ENCODE results near the gene PIK3R6.

Gene PIK3R6

GRCh38 chr17:8794636-8795035 is 72.8 kb downstream of the PIK3R6 start:
- TF ChIP-seq REST (IDR thresholded peaks at IDR 0.05; ENCODE audit: low read depth) (no peak), RAD21 (IDR thresholded peaks at IDR 0.05; ENCODE audit: low read depth) (no peak), FOXM1 (IDR thresholded peaks at IDR 0.05; ENCODE audit: borderline replicate concordance, low read depth) (no peak), EGR1 (IDR thresholded peaks at IDR 0.05) (no peak), CREB1 (IDR thresholded peaks at IDR 0.05; ENCODE audit: low read depth) (no peak), CEBPB (IDR thresholded peaks at IDR 0.05) (no peak)

- TF ChIP-seq TAF1 (IDR thresholded peaks at IDR 0.05; ENCODE audit: low read depth) (no peak), NFIC (IDR thresholded peaks at IDR 0.05) (no peak), FOXM1 (IDR thresholded peaks at IDR 0.05; ENCODE audit: borderline replicate concordance, low read depth) (no peak), RAD21 (IDR thresholded peaks at IDR 0.05; ENCODE audit: low read depth) (no peak), TEAD4 (IDR thresholded peaks at IDR 0.05) (no peak), ZBTB7A (IDR thresholded peaks at IDR 0.05; ENCODE audit: low read depth) (no peak), EGR1 (IDR thresholded peaks at IDR 0.05) (no peak), USF1 (IDR thresholded peaks at IDR 0.05) (no peak), CEBPB (IDR thresholded peaks at IDR 0.05) (no peak)
These were observed 73.8 kb downstream of the PIK3R6 start for GRCh38 chr17:8793649-8794048.

GRCh38 chr17:8792646-8793045 is 74.8 kb downstream of the PIK3R6 start:
- no peak for TF ChIP-seq YY1 (IDR thresholded peaks at IDR 0.05; ENCODE audit: low read depth)
- no peak for TF ChIP-seq RAD21 (IDR thresholded peaks at IDR 0.05; ENCODE audit: low read depth)
- TF ChIP-seq TAF1 (IDR thresholded peaks at IDR 0.05; ENCODE audit: low read depth) = no peak
- TF ChIP-seq TCF12 (IDR thresholded peaks at IDR 0.05; ENCODE audit: low read depth) = no peak
- no peak for TF ChIP-seq CEBPB (IDR thresholded peaks at IDR 0.05)
- no peak for TF ChIP-seq EGR1 (IDR thresholded peaks at IDR 0.05)
- no peak for TF ChIP-seq NFIC (IDR thresholded peaks at IDR 0.05)
- no peak for TF ChIP-seq EP300 (IDR thresholded peaks at IDR 0.05; ENCODE audit: borderline replicate concordance)
- TF ChIP-seq ZBTB7A (IDR thresholded peaks at IDR 0.05; ENCODE audit: low read depth) = no peak
- no peak for TF ChIP-seq MAX (IDR thresholded peaks at IDR 0.05)

GRCh38 chr17:8791910-8792270 is 75.6 kb downstream of the PIK3R6 start:
- TF ChIP-seq MAX (IDR thresholded peaks at IDR 0.05) (no peak), RAD21 (IDR thresholded peaks at IDR 0.05; ENCODE audit: low read depth) (no peak), FOXM1 (IDR thresholded peaks at IDR 0.05; ENCODE audit: borderline replicate concordance, low read depth) (no peak), CEBPB (IDR thresholded peaks at IDR 0.05) (peak; percentile 42; the same call in 1 of the 2 replicates)

- TF ChIP-seq YY1 (IDR thresholded peaks at IDR 0.05; ENCODE audit: low read depth) (no peak), CREB1 (IDR thresholded peaks at IDR 0.05; ENCODE audit: low read depth) (no peak), MAX (IDR thresholded peaks at IDR 0.05) (no peak), EGR1 (IDR thresholded peaks at IDR 0.05) (no peak), FOXM1 (IDR thresholded peaks at IDR 0.05; ENCODE audit: borderline replicate concordance, low read depth) (no peak), TAF1 (IDR thresholded peaks at IDR 0.05; ENCODE audit: low read depth) (no peak), ZBTB7A (IDR thresholded peaks at IDR 0.05; ENCODE audit: low read depth) (no peak), TCF12 (IDR thresholded peaks at IDR 0.05; ENCODE audit: low read depth) (no peak), EP300 (IDR thresholded peaks at IDR 0.05; ENCODE audit: borderline replicate concordance) (no peak), TEAD4 (IDR thresholded peaks at IDR 0.05) (no peak), NFIC (IDR thresholded peaks at IDR 0.05) (no peak), RAD21 (IDR thresholded peaks at IDR 0.05; ENCODE audit: low read depth) (no peak), CEBPB (IDR thresholded peaks at IDR 0.05) (no peak), USF1 (IDR thresholded peaks at IDR 0.05) (no peak), REST (IDR thresholded peaks at IDR 0.05; ENCODE audit: low read depth) (no peak)
These were observed 76.1 kb downstream of the PIK3R6 start for GRCh38 chr17:8791248-8791909.

- TF ChIP-seq FOXM1 (IDR thresholded peaks at IDR 0.05; ENCODE audit: borderline replicate concordance, low read depth) = no peak
- TF ChIP-seq EP300 (IDR thresholded peaks at IDR 0.05; ENCODE audit: borderline replicate concordance) = no peak
- TF ChIP-seq TEAD4 (IDR thresholded peaks at IDR 0.05) = no peak
- TF ChIP-seq TAF1 (IDR thresholded peaks at IDR 0.05; ENCODE audit: low read depth) = no peak
- TF ChIP-seq USF1 (IDR thresholded peaks at IDR 0.05) = no peak
These were observed 77.7 kb downstream of the PIK3R6 start for GRCh38 chr17:8789743-8790142.

Data from Ishikawa (cell line).